NCI-H446 (cell line): ENCODE measurements around the gene IGSF21.

Source experiments
- DNase-seq, 2 experiments: peaks; one replicate each; lab custom pipeline; 2025; lab: John Stamatoyannopoulos, UW

Gene IGSF21

DNA sequence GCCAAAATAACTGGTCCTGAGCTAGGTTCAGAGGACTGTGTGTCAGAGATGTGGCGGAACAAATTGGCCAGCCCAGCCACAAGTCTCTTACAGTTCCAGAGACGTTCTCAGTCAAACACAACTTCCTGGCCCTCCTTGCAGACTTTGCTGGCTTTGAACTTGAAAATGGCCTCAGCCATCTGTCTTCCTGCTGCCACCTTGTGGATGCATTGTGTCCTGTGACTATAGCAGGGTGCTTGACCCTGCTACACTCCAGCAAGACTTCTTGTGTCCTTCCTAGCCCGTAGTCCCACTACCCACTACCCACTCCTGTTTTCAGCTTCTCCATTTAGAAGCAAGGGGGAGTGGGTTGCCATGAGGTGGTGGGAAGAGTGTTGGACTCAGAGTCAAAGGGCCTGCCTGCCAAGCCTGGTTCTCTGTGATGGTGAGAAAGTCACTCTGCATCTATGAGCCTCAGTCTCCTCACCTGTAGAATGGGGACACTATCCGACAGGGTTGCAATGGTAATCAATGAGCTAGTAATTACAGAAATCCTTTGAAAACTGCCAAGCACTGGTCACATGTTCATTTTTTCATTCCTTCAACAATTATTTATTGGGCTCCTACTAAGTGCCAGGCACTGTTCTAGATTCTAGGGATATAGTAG, 109.9 kb downstream of the IGSF21 start:
- DNase-seq, result peak in 1 of 2 experiments; percentile 74

DNA sequence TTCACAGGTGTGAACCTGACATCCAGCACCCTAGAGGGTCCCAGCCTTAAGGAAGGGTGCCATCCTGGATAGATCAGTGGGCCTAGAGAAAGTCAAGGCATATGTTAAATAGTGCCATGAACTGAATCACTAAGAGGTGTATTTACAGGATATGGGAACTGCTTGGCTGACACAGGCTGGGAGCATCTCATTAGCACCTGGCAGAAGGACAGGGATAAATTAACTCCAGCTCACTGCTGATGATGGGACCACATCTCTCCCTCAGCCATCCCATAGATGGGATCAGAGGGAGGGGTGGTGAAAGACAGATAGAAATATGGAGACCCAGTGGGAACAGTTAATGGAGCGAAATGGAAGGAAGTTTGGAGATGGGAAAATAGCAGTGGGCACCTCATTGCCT, 122.0 kb downstream of the IGSF21 start:
- peak; percentile 31 to 52 for DNase-seq

DNA sequence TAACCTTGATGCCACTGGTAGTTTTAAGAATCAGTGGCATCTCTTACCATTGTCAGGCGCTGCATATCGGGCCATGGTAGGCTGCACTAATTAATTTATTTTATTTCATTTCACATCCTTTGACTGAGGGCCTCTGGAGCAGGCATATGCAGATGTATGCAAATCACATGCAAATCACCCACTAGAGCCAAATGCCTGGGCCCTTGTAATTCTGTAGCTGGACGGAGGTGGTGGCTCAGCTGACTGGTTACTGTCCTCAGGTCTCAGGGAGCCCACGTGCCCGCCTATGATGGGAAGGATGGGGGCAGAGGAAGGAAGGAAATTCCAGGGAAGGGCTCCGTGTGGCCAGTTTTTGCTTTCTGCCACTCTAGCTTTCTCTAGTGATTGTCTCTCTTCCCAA, 122.7 kb downstream of the IGSF21 start:
- DNase-seq, result no peak

DNA sequence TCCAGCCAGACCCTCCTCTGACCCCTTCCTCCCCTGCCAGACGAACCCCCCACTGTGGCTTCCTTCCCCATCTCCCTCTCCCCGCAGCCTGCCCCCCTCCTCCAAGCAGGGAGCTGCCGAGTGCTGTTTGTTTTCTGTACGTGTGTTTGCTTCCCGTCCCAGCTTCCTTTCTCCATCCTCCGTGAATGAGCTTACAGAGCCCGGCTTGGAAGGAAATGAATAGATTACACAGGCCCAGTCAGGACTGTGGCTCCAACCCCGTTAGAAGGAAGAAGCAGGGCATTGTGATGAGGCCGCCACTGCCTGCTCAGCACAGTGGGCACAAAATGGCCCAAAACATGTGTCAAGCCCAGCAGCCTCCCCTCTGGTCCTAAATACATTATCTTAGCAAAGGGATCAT, 123.2 kb downstream of the IGSF21 start:
- DNase-seq, result no peak

DNA sequence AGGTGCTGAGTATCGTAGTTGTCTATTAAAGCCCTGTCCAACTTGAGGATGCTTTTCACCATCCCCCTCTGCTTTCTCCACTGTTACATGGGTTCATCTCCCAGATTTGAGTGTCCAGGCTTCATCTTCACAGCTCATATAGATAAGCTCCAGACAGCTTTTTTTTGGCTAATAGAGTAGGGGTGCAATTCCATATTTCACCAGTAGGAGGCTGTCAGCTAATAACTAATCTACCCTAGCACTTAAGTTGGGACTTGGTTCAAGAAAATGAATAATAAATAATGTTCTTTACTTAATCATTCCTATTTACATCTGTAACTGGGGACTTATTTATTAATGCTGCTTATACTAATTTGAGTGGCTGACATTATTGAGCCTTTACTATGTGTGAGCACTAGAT, 124.5 kb downstream of the IGSF21 start:
- no peak for DNase-seq

DNA sequence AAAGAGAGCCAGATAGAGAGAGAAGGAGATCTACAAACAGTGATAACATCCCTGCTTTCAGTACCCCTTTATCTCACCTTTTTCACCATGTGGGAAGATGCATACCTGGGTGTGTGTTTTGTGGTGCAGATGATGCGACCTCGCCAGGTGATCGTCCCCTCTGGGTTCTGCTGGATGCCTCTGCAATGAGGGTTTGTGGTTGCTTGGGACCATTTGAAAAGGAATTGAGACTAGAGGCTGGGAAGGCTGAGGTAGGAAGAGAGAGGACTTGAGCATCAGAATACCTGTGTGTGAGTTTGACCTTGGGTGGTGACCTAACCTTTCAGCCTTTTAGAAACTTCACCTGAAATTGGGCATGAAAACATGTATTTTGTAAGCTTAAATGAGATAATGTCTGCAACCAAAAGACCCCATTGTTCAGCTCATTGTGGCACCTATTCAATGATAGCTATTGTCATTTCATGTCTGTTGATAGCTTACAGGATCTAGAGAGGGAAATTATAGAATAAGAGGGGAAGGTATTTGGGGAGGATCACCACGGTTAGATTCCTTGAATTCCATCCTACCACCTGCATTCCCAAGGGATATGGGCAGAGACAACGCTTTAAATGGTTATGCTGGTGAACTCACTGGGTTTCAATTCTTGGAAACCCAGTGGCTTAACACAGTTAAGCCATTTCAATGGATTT, 125.7 kb downstream of the IGSF21 start:
- no peak for DNase-seq

DNA sequence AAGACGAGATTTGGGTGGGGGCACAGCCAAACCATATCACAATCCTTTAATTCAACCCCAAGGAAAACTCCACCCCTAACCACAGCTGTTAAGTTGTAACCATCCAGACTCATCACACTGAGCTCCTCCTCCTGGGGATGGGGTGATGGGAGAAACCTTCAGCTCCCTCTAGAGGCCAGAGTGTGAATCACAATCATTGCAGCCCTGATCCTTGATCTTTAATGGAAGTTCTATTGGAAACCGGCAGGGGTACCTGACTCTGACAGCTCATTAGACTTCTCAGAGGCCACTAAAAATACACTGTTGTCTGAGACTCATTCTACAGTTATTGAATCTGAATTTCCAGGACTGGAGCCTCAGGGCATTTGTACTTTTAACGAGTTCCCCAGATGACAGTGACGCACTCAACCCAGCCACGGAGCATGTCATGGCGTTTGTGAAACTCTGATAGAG, 127.2 kb downstream of the IGSF21 start:
- DNase-seq, result peak; percentile 30 to 82

DNA sequence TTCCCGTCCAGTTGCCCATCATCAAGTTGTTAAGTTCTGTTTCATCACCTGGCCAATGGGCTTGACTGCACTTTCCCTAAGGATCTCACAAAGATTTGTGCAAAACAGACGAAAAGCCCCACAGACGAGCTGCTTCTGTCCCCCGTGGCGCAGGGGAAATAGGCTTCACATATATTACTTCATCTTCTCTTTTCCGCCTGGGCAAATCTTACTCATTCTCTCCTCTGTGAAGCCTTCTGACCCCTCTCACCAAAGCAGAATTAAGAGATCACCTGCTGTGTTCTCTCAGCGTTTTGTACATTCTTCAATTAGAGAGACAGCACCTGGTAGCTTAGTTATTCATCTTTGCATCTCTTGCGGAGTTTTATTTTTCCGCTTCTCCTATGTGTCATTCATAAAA, 129.8 kb downstream of the IGSF21 start:
- DNase-seq, result no peak

DNA sequence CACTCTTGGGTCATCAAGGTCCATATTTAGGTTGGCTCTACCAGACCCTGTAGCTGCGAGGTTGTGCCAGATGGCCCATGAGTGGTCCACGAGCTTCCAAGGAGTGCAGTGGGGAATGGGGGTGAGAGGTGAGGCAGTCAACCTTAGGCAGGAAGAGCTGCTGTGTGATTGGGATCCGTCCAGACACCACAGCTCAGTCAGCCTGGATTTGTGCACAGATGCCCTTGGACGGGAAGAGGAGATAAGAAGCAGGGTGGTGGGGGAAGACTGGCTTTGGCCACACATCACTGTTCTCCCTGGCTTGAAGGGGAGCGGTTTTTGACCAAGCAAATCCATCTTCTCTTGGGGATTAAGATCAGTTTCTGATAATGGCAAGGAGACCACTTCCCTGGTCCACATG, 130.6 kb downstream of the IGSF21 start:
- peak in 1 of 2 experiments; percentile 12 for DNase-seq

DNA sequence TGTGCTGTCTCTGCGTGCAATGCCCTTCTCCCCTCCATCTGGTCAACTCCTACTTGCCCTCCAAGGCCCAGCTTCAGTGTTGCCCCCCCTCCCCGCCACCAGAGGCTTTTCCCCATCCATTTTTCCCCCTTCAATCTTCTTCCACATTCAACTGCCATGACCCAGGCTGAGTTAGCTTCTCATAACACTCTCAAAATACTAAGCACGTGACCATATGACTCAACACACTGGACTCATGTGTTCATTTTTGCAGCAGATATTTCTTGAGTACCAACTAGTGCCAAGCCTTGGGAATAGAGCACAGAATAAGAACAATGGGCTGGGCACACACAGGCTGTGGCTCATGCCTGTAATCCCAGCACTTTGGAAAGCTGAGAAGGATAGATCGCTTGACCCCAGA, 132.1 kb downstream of the IGSF21 start:
- peak; percentile 14 to 50 for DNase-seq

DNA sequence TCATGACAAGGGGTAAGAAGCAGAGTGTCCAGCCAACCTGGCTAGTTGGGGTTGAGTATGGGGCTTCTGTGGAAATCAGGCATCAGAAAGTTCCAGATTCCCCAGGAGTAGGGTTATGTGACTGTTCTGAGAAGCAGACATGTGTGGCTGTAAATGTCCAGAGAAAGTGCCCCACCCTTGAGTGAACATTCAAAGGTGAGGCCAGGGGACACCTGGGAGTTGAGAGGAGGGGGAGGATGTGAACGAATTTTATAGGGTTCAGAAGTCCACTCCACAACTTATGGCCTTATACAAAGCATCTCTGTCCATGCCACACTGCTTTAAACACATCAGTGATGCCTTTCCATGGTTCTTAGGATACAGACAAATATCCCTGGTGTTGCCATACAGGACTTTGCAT, 133.3 kb downstream of the IGSF21 start:
- DNase-seq, result no peak

DNA sequence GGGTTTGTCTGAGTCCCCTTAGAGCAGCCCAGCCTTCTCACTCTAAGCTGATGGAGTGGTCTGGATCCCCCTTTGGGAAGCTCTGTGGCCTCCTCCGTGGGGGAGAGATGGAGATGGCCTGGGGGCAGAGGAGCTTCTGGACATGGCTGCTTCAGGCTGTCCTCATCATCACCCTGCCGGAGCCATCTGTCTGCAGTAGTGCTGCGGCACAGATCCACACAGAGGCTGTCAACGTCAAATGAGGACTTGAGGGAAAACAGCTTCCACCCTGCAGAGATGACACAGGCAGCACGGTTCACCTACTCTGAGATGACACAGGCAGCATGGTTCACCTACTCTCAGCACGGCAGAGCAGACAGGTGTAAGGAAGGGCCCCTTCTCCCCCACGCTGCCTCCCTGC, 134.3 kb downstream of the IGSF21 start:
- DNase-seq, result no peak

DNA sequence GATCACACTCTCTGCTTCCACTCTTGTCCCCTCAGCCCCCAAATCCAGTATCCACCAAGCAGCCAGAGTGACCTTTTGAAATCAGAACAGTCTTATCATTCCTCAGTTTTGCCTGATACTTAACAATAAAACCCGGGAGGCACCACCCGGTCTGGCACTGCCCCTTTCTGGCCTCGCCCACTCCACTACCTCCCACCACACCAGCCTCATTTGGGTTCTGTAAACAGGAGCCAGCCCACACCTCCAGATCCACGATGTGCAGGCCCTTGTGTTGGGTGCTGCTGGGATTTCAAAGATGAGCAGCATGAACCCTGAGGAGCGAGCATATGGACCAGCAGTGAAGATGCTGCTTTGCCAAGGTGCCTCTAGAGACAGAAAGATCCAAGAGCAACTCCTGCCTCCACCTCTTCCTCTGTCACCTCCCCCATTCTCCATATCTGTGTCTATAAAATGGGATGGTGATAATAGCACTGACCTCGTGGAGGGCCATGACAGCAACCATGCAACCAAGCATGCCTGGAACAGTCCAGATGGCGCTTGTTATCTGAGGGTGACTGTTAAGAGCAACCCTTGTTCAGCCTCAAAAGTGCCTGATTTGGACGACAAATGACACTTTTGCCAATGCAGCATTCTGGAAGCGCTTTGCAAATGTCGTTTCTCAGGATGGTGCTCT, 136.0 kb downstream of the IGSF21 start:
- DNase-seq, result peak in 1 of 2 experiments; percentile 11

DNA sequence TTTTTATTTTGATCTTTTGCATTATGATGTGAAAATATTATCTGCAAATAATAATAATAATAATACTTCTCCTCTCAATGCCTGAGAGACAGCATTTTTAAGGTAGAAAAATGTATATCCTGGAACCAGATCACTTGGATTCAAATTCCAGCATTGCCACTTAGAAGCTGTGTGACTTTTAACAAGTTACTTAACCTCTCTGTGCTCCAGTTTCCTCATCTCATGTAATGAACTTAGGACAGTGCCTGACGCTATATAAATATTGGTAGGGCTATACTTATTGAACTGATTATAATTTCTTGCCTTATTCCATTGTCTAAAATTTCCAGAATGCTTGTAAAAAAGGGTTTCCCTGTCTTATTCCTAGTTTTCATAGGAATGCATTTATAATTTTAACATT, 137.2 kb downstream of the IGSF21 start:
- no peak for DNase-seq

DNA sequence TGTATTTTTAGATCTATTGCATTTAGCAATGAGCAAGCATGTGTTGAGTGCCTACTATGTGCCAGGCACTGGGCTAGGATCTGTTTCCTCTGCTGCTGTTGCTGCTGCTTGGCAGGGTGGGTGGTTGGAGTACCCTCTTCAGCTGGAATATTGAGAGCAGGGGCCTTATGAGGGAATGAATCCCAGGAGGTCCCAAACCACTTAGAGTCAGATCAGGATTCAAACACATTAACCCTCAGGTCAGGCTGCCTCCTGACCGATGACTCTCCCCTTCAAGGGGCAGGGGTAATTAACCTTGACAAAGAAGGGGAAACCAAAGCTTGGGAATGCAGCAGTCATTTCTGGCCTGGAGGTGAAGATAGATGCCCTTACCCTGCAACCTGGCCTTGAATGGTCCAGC, 138.0 kb downstream of the IGSF21 start:
- DNase-seq, result no peak

DNA sequence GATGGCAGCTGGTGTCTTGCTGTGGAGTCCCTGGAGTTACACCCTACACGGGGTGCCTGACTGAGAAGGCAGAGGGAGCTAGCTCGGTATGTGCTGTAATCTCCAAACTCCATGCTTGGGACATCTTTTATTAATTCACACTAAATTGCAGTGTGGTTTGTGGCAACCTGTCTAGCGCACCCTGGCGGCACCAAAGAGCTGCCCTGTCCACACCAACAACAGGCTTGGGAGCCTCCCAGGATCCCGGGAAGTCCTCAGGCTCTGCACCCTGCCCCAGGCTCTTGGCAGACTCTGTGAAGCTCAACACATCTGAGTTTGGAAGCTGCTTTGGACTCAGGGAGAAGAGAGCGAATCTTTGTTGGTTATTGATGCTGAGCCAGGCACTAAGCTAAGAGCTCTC, 138.9 kb downstream of the IGSF21 start:
- DNase-seq, result no peak

DNA sequence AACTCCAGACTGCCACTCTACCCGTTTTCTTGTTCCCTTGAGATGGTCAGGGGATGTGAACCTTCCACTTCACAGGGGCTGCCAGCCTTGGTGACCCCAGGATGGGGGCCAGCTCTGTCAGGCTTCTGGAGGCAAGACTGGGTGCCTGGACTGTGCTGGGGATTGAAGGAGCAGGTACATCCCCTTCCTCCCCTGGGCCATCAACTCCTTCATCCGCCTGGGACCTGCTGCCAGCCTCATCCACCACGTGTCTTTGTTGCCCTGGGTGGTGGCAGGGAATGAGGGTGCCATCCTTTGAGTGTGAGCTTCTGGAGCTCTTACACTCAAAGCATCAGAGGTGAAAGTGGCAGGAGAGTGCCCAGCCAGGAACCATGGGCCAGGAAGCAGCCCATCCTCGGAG, 139.6 kb downstream of the IGSF21 start:
- no peak for DNase-seq

DNA sequence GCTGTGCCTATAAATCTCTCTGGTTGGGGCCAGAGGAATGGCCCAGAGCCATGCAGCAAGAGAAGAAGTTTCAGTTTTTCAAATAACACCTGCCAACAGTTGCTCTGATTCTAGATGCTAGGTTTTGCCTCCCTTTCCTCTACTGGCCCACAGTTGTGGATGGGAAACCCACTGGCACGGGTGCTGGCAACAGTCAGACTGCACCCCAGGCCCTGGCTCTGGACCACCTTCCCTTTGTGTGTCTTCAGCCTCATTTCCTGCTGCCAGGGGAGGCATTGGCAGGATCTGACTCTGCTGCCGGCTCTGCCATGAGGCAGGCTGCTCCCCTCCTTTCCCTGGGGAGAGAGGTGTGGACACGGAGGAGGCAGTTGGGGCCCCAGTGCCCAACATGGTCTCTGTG, 142.0 kb downstream of the IGSF21 start:
- peak; percentile 79 to 92 for DNase-seq

DNA sequence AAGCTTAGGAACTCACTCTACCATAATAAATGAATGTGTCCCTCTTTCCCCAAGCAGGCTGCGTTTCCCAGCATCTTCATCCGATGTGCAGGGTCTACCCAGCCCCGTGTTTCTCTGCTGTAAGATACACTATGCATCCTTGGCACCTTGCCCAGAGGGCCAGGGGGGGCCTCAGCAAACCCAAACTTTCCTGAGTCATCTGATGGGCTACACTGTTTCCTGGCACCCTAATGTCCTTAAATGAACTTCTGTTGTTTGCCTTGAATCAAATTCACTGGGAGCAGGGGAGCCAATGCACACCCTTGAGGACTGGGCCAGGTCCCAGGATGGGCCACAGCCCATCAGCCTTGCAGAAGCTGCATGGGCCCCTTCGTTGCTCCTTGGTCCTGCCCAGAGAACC, 145.5 kb downstream of the IGSF21 start:
- DNase-seq, result peak; percentile 85 to 94

DNA sequence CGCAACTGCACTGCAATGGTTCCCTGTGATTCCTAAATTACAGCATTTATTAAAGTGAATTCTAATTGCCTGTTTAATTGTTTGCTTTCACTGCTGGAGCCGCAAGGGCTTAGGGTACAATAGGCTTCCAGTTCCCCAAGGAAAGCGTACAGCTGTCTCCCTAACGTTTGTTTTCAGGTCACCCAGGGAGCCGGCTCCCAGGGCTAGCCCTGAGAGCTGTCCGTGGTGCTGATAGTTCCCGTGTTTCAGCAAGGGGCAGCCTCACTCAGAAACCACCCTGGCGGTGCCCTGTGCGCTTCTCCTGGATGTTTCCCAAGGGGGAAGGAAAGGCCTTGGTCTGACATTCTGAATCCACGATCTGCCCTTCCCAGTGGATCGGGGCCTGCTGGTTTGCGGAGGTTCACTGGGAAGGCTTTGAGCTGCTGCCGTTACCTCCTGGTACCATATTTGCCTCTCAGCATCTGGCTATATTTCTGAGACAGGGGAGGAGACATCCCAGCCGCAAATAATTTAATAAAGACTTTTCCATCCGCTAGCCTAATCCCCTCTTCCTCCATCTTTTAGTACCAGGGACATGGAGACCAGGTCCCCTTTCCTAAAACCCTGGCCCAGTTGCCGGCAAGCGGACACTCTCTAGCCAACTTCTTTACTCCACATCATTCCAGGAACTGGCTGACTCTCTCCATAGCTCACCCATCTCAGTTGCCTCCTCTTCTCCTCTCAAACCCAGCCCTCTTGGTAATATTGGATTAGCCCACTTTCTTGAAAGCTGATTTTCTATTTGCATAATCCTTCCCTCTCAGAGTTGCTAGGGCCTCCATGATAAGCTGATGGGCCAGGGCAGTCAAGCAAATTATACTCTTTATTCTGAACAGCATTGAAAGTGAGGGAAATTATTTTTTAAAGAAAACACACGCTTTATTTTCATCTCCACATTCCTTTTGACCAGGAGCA, 149.0 kb downstream of the IGSF21 start:
- peak in 1 of 2 experiments; percentile 8 for DNase-seq

DNA sequence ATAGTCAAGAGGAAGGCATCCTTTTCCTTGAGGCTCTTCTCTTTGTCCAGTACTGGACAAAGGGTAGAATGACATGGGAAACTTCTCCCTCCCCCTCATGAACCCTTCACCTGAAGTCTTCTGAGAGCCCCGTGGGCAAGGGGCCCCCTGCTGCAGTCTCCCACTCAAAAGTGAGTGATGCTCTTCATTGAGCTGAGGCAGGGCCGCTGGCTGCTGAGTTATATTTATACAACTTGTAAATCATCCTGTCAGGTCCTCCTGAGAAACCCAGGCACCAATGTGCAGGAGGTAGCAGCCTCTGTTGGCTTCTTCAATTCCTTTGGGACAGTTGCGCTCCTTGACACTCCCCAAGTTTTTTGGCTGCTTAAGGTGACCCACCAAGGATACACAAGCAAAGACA, 150.2 kb downstream of the IGSF21 start:
- no peak for DNase-seq

DNA sequence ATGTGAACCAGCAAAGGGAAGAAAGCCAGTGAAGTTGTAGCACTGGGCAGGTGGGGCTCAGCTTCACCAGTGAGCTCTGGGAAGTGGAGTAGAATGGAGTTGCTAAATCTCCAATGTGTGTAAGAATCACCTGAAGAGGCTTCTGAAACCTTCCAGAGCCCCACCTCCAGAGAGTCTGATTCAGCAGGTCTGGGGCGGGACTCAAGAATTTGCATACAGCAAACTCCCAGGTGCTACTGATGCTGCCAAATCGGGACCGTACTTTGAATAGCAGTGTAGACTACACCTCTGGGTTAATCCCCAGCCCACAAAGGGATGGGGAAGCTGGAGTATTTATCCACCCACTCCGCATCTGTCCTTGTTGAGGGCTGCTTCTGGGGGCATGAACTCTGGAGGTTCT, 154.3 kb downstream of the IGSF21 start:
- DNase-seq, result no peak
